ENCODE data around the gene CD3D. TPM values are rescaled to one million over a fixed set of nuclear protein-coding genes. Genes with fewer than 3 reads are reported as not detected.

CD3D gene
- total RNA-seq, 1 donor from 2014 or later, result 1.8 TPM

DNA sequence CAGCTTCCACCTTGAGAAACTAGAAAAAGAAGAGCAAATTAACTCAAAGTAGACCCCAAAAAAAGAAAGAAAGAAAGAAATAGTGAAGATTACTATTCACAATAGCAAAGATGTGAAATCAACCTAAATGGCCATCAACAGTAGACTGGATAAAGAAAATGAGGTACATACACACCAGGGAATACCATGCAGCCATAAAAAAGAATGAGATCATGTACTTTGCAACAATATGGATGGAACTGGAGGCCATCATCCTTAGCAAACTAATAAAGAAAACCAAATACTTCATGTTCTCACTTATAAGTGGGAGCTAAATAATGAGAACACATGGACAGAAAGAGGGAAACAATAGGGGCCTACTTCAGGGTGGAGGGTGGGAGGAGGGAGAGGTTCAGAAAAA lies 13.8 kb downstream of the CD3D start:
- ChIA-PET POLR2A (no interaction called here), CTCF (no interaction called here)
- TF ChIP-seq, protein P1, sequence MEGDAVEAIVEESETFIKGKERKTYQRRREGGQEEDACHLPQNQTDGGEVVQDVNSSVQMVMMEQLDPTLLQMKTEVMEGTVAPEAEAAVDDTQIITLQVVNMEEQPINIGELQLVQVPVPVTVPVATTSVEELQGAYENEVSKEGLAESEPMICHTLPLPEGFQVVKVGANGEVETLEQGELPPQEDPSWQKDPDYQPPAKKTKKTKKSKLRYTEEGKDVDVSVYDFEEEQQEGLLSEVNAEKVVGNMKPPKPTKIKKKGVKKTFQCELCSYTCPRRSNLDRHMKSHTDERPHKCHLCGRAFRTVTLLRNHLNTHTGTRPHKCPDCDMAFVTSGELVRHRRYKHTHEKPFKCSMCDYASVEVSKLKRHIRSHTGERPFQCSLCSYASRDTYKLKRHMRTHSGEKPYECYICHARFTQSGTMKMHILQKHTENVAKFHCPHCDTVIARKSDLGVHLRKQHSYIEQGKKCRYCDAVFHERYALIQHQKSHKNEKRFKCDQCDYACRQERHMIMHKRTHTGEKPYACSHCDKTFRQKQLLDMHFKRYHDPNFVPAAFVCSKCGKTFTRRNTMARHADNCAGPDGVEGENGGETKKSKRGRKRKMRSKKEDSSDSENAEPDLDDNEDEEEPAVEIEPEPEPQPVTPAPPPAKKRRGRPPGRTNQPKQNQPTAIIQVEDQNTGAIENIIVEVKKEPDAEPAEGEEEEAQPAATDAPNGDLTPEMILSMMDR (IDR thresholded peaks at IDR 0.05), result no peak
- Mint-ChIP-seq H3K36me3 (ENCODE audit: low read depth) (no peaks in the 10 kb centered on the region), H3K27me3 (peaks cover 4% of the 10 kb centered on the region), H3K27ac (no peak overlapping the region), H3K4me3 (no peak overlapping the region), H3K4me1 (peaks cover 3% of the 10 kb centered on the region), H3K9me3 (no peaks in the 10 kb centered on the region)
- intact Hi-C loops (cut with micrococcal nuclease), result no loop called here
- DNase-seq (no peak), ATAC-seq (ENCODE audit: low read depth) (no peak)

DNA sequence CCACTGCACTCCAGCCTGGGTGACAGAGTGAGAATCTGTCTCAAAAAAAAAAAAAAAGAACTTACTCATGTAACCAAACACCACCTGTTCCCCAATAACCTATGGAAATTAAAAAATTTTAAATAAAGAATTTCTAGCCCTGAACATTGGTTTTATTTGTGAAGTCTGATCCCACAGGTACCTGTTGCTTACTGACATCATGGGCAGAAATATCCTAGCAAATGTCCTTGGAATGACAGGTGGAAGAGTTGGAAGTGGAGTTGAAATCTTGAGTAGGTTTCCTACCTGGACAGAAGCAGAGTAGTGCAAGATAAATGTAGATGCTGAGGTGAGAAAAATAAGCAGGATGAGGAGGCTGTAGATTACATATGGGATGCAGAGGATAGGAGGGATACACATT lies 17.2 kb downstream of the CD3D start:
- intact Hi-C loops (cut with micrococcal nuclease), result no loop called here
- ATAC-seq (ENCODE audit: low read depth) (no peak), DNase-seq (no peak)
- Mint-ChIP-seq H3K36me3 (ENCODE audit: low read depth) (no peaks in the 10 kb centered on the region), H3K9me3 (no peaks in the 10 kb centered on the region), H3K4me3 (no peak overlapping the region), H3K27ac (no peak overlapping the region), H3K27me3 (peaks cover 4% of the 10 kb centered on the region), H3K4me1 (peaks cover 34% of the 10 kb centered on the region)
- TF ChIP-seq, protein P1 (IDR thresholded peaks at IDR 0.05), result no peak
- POLR2A ChIA-PET, result interaction anchor here (0.6 kb wide), 1 partner anchor 32 kb away, joined by 5 read pairs; no protein-coding TSS in a partner anchor
- CTCF ChIA-PET, result no interaction called here

DNA sequence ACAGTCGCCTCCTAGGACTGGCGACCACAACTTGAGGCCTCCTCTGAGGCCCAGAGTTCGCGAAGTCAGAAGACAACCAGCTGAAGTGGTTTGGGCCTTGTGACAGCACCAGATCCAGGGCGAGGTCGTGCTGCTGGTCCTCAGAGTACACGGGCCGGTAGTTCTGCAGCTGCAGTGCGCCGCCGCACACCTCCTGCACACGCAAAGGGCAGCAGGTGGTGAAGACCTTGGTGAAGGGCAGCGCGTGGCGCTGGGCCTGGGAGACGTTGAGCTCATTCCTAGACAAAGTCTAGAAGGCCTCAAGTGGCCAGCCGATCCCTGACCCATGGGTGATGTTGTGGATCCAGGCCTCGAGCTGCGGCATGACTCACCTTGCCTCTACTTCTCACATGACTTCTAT lies 19.8 kb downstream of the CD3D start:
- Mint-ChIP-seq H3K4me1 (peaks cover 58% of the 10 kb centered on the region), H3K36me3 (ENCODE audit: low read depth) (no peaks in the 10 kb centered on the region), H3K9me3 (no peaks in the 10 kb centered on the region), H3K27me3 (peaks cover 4% of the 10 kb centered on the region), H3K4me3 (no peak overlapping the region), H3K27ac (peak overlapping the region; percentile 56)
- TF ChIP-seq, protein P1 (IDR thresholded peaks at IDR 0.05), result no peak
- ChIA-PET CTCF (interaction anchor here (0.7 kb wide), 1 partner anchor 124 kb away, joined by 3 read pairs; no protein-coding TSS in a partner anchor), POLR2A (no interaction called here)
- intact Hi-C loops (cut with micrococcal nuclease), result no loop called here
- DNase-seq (no peak), ATAC-seq (ENCODE audit: low read depth) (no peak)

DNA sequence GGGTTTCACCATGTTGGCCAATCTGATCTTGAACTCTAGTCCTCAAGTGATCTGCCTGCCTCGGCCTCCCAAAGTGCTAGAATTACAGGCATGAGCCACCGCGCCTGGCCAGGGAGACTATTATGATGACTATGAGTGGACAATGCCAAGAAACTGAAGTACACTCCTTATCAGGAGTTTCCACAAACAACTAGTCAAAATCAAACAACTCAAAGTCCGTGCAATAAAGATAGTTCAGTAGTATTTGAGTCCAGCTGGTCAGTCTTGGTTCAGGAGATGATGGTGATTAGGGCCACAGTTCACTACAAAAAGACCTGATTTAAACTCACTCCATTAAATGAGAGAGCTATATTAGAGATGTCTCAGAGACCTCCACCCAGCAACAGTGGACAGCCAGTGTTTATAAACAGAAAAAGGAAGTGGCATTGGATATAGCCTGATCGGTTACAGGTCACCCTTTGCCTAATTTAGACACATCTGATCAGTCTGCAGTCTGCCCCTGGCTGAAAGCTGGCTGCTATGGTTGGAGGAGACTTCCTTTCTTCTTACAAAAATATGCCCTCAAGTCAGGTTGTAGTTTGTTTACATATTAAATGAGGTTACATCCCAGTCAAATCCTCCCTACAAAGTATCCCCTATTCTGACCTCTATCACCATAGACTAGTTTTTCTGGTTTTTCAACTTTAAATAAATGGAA lies 21.0 kb downstream of the CD3D start:
- H3K4me3 Mint-ChIP-seq, result peak overlapping the region; percentile 39
- H3K9me3 Mint-ChIP-seq, result no peaks in the 10 kb centered on the region
- peaks cover 4% of the 10 kb centered on the region for H3K27me3 Mint-ChIP-seq
- H3K27ac Mint-ChIP-seq, result peak overlapping the region; percentile 83
- ChIA-PET POLR2A (interaction anchor here (0.7 kb wide), 4 partner anchors 70 to 459 kb away, joined by 4 to 12 read pairs (median 8); no protein-coding TSS in a partner anchor), CTCF (no interaction called here)
- no peaks in the 10 kb centered on the region for H3K36me3 Mint-ChIP-seq (ENCODE audit: low read depth)
- intact Hi-C loops (cut with micrococcal nuclease), result no loop called here
- DNase-seq (no peak), ATAC-seq (ENCODE audit: low read depth) (peak; percentile 49)
- TF ChIP-seq, protein P1 (IDR thresholded peaks at IDR 0.05), result no peak
- H3K4me1 Mint-ChIP-seq, result peaks cover 68% of the 10 kb centered on the region

DNA sequence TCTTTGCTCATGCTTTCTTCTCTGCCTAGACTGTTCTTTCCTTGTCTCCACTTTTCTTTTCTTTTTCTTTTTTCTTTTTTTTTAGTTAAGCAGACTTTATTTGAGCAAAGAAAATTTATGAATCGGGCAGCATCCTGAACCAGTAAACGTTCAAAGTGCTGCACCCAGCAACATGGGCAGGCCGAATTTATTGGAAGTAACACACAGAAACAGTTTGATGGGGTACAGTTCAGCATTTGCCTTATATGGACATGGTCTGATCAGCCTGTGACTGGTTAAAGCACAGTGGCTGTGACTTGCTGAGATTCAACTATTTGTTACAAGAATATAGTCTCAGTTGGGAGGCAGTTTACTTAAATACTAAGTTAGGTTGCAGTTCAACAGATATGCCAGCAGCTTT lies 22.0 kb downstream of the CD3D start:
- intact Hi-C loops (cut with micrococcal nuclease), result no loop called here
- ATAC-seq (ENCODE audit: low read depth) (no peak), DNase-seq (no peak)
- Mint-ChIP-seq H3K9me3 (no peaks in the 10 kb centered on the region), H3K27ac (peak overlapping the region; percentile 26), H3K4me1 (peaks cover 78% of the 10 kb centered on the region), H3K4me3 (no peak overlapping the region), H3K27me3 (peaks cover 3% of the 10 kb centered on the region), H3K36me3 (ENCODE audit: low read depth) (no peaks in the 10 kb centered on the region)
- CTCF ChIA-PET, result no interaction called here
- POLR2A ChIA-PET, result no interaction called here
- TF ChIP-seq, protein P1 (IDR thresholded peaks at IDR 0.05), result no peak
